ENCODE data around the gene HSPA12B. TPM values are rescaled to one million over a fixed set of nuclear protein-coding genes. Genes with fewer than 3 reads are reported as not detected.

The HSPA12B gene
- polyA plus RNA-seq, 1 of the 3 experiments (the other 2 are of a cell fraction), result 0.46 TPM

DNA sequence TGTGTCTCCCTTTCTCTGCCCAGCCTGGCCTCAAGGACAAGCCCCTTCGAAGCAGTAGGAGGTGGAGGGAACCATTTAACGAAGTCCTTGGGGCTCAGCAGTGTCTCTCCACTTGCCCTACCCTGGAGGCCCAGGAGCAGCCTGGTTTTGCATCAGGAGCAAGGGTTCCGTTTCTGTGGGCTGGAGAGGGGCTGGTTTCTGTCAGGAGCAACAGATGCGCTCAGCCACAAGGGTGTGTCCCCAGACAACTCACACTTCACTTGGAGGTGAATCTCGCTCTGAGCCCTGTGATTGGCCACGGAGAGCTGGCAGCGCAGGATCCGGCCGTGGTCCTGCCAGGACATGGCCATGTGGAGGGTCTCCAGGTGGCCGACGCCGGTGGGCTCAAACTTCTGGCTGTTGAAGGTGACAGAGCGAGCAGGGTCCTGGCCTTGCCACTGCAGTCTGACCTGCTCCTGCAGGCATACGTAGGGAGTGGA lies 27.0 kb upstream of the HSPA12B start:
- ChIA-PET CTCF (interaction anchor here (3.1 to 5.8 kb wide), 3 partner anchors 11 to 143 kb away, joined by 9 to 55 read pairs (median 18); no protein-coding TSS in a partner anchor), POLR2A (no interaction called here)
- 72% methylated on average over 12 of the region's 14 CpGs for WGBS (ENCODE audit: low lambda C conversion rate)

More for the DNA sequence above, 27.0 kb upstream of the HSPA12B start:
- H3K27me3 ChIP-seq (ENCODE audit: insufficient read depth), result no peaks in the 10 kb centered on the region
- H3K9ac ChIP-seq, result no peak overlapping the region
- H3K4me2 ChIP-seq, result no peak overlapping the region
- no peak for DNase-seq
- H3K4me3 ChIP-seq (ENCODE audit: low read depth in 2 of 2, low read length in 1 of 2), result no peak overlapping the region
- no peaks in the 10 kb centered on the region for H3K9me2 ChIP-seq
- H3K27ac ChIP-seq (ENCODE audit: low read depth in 2 of 2, low read length in 1 of 2), result no peak overlapping the region
- H3K36me3 ChIP-seq (replicated peaks in 1 of 2; ENCODE audit: control insufficient read depth in 1 of 2, insufficient read depth in 2 of 2, low read length in 1 of 2), result no peaks in the 10 kb centered on the region
- TF ChIP-seq SMC3 (IDR thresholded peaks at IDR 0.05; ENCODE audit: low read depth, low read length) (no peak), RCOR1 (IDR thresholded peaks at IDR 0.05; ENCODE audit: low read length) (no peak), CTCF (IDR thresholded peaks at IDR 0.05) (no peak), ELF1 (IDR thresholded peaks at IDR 0.05) (no peak), JUND (IDR thresholded peaks at IDR 0.05) (no peak), TCF12 (IDR thresholded peaks at IDR 0.05) (no peak), RFX5 (IDR thresholded peaks at IDR 0.05; ENCODE audit: low read length) (no peak), GABPA (IDR thresholded peaks at IDR 0.05; ENCODE audit: low read depth) (no peak), PBX3 (IDR thresholded peaks at IDR 0.05) (no peak), CHD2 (IDR thresholded peaks at IDR 0.05; ENCODE audit: low read length, partially characterized antibody) (no peak), NFIC (IDR thresholded peaks at IDR 0.05; ENCODE audit: borderline replicate concordance) (no peak)
- TF ChIP-seq, protein P1, sequence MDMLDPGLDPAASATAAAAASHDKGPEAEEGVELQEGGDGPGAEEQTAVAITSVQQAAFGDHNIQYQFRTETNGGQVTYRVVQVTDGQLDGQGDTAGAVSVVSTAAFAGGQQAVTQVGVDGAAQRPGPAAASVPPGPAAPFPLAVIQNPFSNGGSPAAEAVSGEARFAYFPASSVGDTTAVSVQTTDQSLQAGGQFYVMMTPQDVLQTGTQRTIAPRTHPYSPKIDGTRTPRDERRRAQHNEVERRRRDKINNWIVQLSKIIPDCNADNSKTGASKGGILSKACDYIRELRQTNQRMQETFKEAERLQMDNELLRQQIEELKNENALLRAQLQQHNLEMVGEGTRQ (IDR thresholded peaks at IDR 0.05; ENCODE audit: borderline replicate concordance, low read depth, low read length), result no peak
- TF ChIP-seq, protein P2, sequence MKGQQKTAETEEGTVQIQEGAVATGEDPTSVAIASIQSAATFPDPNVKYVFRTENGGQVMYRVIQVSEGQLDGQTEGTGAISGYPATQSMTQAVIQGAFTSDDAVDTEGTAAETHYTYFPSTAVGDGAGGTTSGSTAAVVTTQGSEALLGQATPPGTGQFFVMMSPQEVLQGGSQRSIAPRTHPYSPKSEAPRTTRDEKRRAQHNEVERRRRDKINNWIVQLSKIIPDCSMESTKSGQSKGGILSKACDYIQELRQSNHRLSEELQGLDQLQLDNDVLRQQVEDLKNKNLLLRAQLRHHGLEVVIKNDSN (IDR thresholded peaks at IDR 0.05; ENCODE audit: borderline replicate concordance, low read depth), result no peak
- TF ChIP-seq, protein P3, sequence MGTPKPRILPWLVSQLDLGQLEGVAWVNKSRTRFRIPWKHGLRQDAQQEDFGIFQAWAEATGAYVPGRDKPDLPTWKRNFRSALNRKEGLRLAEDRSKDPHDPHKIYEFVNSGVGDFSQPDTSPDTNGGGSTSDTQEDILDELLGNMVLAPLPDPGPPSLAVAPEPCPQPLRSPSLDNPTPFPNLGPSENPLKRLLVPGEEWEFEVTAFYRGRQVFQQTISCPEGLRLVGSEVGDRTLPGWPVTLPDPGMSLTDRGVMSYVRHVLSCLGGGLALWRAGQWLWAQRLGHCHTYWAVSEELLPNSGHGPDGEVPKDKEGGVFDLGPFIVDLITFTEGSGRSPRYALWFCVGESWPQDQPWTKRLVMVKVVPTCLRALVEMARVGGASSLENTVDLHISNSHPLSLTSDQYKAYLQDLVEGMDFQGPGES (IDR thresholded peaks at IDR 0.05; ENCODE audit: low read depth, low read length), result no peak
- no peaks in the 10 kb centered on the region for H3K9me3 ChIP-seq
- H3K4me1 ChIP-seq (ENCODE audit: control insufficient read depth in 1 of 2, insufficient read depth in 2 of 2, low read depth in 1 of 2, low read length in 1 of 2), result no peaks in the 10 kb centered on the region
- H4K20me1 ChIP-seq (ENCODE audit: insufficient read depth), result no peaks in the 10 kb centered on the region
- H2AFZ ChIP-seq (ENCODE audit: low read depth), result no peak overlapping the region
- H3F3A ChIP-seq (replicated peaks; ENCODE audit: insufficient read depth), result no peaks in the 10 kb centered on the region
- H3K79me2 ChIP-seq (ENCODE audit: insufficient read depth), result no peaks in the 10 kb centered on the region
